C4-2B (cell line): Measurements from ENCODE around the gene HDAC4.

ENCODE experiments used
- CTCF ChIP-seq: fragments of 450-650 bp; conservative IDR thresholded peaks from 2 replicates; pipeline ENCODE4 v1.5.1; 2017; ENCODE audit warnings: mild to moderate bottlenecking
- ZFX ChIP-seq: fragments of 450-650 bp; IDR thresholded peaks from 2 replicates; pipeline ENCODE4 v1.6.1; 2017

GRCh38 chr2:239440511-239440959 lies 39.7 kb upstream of the HDAC4 start:
- no peak for TF ChIP-seq CTCF
- no peak for TF ChIP-seq ZFX
